Right atrium auricular region (tissue), 2 donors: Measurements from ENCODE around the gene CEPT1. TPM values are rescaled to one million over a fixed set of nuclear protein-coding genes. Genes with fewer than 3 reads are reported as not detected.

Source experiments
- DNase-seq: peaks from one replicate; pipeline ENCODE4 v3.0.0-alpha.2; 2019; ENCODE audit warnings: low spot score
- H3K27ac ChIP-seq, 2 donors: fragments of 200-600 bp; sonication (generic); 1 replicate in 1 of 2; 2 replicates in 1 of 2; pipeline ENCODE4 v1.5.1; 2016 to 2019
- H3K27me3 ChIP-seq, 2 donors: fragments of 200-600 bp; sonication (generic); one replicate each; pipeline versions ENCODE4 v1.5.1 to v1.6.0; 2017 to 2019
- H3K36me3 ChIP-seq: fragments of 200-600 bp; sonication (generic); one replicate; pipeline ENCODE4 v1.5.1; 2016
- H3K4me1 ChIP-seq, 2 donors: fragments of 200-600 bp; sonication (generic); one replicate each; pipeline versions ENCODE4 v1.5.1 to v1.6.0; 2017 to 2019
- H3K4me3 ChIP-seq, 2 donors: fragments of 200-600 bp; sonication (generic); 1 replicate in 1 of 2; 2 replicates in 1 of 2; pipeline ENCODE4 v1.5.1; 2017 to 2019; ENCODE audit warnings: mild to moderate bottlenecking in 1 of 2, moderate library complexity in 1 of 2
- H3K9me3 ChIP-seq, 2 donors: fragments of 200-600 bp; sonication (generic); one replicate each; pipeline ENCODE4 v1.5.1; 2019
- total RNA-seq, 2 donors: library from RNA; depleted of rRNA; stranded (reverse); fragments of >200 nt; gene quantifications; one replicate each; pipeline ENCODE4 v1.1.0, GENCODE V29; 2016
- TF ChIP-seq, protein P1 (sequence below), 2 donors: fragments of 200-600 bp; sonication (generic); IDR thresholded peaks; one replicate each; pipeline ENCODE4 v1.5.1; 2019; ENCODE audit warnings: antibody characterized with exemption in 2 of 2

Gene CEPT1
- total RNA-seq, 2 donors from 2014 or later = 11.6 to 14.0 TPM

DNA sequence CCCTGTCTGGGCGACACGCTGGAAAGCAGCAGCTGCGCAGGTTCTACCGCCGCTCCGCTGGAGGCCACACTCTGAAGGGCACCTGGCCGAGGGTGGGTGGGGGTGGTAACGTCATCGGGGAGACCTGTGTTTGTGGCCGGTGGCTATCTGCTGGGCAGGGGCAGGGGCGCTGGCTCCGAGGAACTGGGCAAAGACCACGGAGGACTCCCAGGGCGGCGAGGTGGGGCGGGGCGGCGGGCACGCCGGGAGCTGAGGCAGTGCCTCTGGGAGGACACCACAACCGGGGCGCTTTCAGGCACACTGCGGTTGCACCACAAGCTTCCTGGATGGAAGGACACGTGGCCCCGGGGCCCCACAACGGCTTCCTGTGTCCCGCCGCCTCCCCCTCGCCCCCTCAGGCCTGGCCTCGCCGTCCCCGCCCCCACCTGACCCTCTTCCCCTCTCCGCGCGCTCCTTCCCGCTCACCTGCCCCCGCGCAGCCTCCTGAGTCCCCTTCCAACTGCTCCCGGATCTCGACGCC is 63.7 kb downstream of the CEPT1 start:
- peak overlapping the region; percentile 40 to 64 for H3K4me3 ChIP-seq
- H3K4me1 ChIP-seq = peaks cover 0 to 13% of the 10 kb centered on the region in 2 donors
- TF ChIP-seq, protein P1, sequence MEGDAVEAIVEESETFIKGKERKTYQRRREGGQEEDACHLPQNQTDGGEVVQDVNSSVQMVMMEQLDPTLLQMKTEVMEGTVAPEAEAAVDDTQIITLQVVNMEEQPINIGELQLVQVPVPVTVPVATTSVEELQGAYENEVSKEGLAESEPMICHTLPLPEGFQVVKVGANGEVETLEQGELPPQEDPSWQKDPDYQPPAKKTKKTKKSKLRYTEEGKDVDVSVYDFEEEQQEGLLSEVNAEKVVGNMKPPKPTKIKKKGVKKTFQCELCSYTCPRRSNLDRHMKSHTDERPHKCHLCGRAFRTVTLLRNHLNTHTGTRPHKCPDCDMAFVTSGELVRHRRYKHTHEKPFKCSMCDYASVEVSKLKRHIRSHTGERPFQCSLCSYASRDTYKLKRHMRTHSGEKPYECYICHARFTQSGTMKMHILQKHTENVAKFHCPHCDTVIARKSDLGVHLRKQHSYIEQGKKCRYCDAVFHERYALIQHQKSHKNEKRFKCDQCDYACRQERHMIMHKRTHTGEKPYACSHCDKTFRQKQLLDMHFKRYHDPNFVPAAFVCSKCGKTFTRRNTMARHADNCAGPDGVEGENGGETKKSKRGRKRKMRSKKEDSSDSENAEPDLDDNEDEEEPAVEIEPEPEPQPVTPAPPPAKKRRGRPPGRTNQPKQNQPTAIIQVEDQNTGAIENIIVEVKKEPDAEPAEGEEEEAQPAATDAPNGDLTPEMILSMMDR (IDR thresholded peaks at IDR 0.05) = no peak

DNA sequence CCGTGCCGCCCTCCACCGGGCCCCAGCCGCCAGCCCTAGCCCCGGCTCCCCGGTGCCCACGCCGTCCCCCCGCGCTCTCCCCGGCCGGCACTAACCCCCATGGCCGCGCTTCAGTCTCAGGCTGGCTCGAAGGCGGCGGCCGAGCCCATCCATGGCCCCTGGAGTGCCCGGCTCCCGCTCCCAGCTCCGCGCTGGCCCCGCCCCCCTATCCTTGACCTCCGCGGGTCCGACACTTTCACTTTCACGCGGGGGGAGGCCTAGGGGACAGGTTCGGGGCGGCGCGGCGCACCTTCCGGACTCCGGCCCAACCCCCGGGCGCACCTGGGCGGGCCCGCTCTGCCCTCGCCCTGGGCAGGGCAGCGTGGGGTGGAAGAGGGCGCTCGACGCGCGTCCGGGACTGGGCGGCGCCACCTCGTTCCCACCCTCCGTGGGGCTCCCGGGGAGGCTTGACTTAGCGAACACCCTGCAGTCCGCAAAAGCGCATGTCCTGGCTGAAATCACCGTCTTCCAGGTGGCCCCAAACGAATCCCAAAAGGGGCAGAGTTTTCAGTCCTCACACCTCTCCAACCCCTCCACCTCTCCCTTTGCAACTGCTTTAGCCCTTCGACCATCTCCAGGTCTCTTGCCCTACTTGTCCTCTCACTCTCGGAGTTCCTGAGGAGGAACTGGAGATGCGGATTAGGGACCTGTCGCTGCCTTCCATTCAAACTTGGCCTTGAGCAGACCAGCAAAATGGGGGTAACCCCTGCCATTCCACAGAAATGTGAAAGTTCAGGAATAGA is 64.4 kb downstream of the CEPT1 start:
- Histone ChIP-seq H3K4me1 (peaks cover 0 to 13% of the 10 kb centered on the region in 2 donors), H3K36me3 (no peaks in the 10 kb centered on the region), H3K9me3 (no peaks in the 10 kb centered on the region), H3K27ac (peak overlapping the region; percentile 29 to 61), H3K27me3 (no peaks in the 10 kb centered on the region), H3K4me3 (peak overlapping the region; percentile 40 to 64)
- TF ChIP-seq, protein P1 (IDR thresholded peaks at IDR 0.05) = no peak
- DNase-seq = peak; percentile 59

More for the DNA sequence above, 63.7 kb downstream of the CEPT1 start:
- H3K36me3 ChIP-seq = no peaks in the 10 kb centered on the region
- H3K9me3 ChIP-seq = no peaks in the 10 kb centered on the region
- no peaks in the 10 kb centered on the region for H3K27me3 ChIP-seq
- peak; percentile 75 for DNase-seq
- H3K27ac ChIP-seq = peak overlapping the region; percentile 29 to 61

DNA sequence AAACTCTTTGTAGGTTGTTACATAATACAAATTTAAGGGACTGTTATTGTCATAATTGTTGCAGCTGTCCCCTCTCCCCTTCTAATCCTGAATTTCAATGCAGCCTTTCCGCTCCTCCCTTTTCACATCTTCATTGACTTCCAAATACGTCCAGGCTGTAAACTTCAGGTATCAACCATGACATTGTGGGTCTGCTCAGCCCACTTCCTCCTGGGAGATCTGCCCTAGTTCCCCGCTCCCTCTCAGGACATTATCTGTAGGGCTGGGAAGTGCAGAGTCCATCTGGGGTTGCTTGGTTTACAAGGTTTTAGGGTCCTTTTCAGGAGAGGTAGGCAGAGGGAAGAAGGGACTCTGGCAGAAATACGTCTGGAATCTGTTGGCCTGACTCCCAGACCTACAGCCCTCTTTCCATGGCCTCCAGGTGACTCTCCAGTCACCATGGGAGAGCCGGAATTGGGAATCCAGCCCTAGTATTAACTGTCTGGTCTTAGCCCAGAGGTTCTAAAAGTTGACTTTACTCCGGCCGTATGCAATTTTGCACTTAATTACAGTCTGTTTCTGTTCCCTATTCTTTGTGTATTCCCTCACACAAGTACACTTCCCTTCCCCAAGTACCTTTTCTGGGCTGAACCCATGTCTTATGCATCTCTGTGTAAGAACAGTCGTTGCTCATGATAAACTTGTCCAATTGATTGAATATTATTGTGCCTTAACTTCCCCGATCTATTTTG is 65.1 kb downstream of the CEPT1 start:
- Histone ChIP-seq H3K36me3 (no peaks in the 10 kb centered on the region), H3K9me3 (no peaks in the 10 kb centered on the region), H3K27ac (no peak overlapping the region), H3K27me3 (no peaks in the 10 kb centered on the region), H3K4me1 (peaks cover 0 to 13% of the 10 kb centered on the region in 2 donors), H3K4me3 (no peak overlapping the region)
- TF ChIP-seq, protein P1 (IDR thresholded peaks at IDR 0.05) = no peak
- DNase-seq = peak; percentile 30

DNA sequence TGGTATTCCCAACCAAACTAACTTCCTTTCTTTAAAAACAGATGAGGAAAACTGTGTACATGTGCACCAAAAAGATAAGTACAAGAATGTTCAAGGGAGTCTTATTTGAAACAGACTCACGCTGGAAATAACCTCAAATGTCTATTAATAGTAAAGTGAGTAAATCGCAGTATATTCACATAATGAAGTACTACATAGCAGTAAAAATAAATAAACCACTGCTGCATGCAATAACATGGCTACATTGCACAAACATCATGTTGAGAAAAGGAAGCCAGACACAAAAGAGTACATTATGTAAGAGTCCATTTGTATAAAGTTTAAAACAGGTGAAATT is 65.7 kb downstream of the CEPT1 start:
- Histone ChIP-seq H3K36me3 (no peaks in the 10 kb centered on the region), H3K4me1 (peaks cover 0 to 13% of the 10 kb centered on the region in 2 donors), H3K9me3 (no peaks in the 10 kb centered on the region), H3K27me3 (no peaks in the 10 kb centered on the region), H3K4me3 (no peak overlapping the region), H3K27ac (no peak overlapping the region)
- DNase-seq = no peak
- TF ChIP-seq, protein P1 (IDR thresholded peaks at IDR 0.05) = no peak

DNA sequence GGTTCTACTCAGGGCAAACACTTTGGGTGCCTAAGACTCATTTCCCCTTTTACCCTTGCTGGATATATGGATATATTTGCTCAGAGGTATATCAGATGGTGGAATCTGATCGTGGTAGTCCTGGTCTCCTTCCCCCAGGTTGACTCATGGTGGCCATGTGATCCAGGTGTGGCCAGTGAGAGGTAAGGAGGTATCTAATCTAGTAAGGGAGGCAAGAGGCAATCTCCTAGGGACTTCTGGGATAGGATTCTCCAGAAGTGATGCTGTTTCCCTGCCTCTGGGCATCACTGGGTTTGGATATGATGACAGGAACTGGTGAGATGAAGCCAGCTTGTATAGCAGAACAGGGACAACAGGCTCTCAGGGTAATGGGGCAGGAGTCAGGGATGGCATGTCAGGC is 68.9 kb downstream of the CEPT1 start:
- no peaks in the 10 kb centered on the region for H3K36me3 ChIP-seq
- H3K27me3 ChIP-seq = no peaks in the 10 kb centered on the region

More for the DNA sequence above, 68.9 kb downstream of the CEPT1 start:
- Histone ChIP-seq H3K27ac (no peak overlapping the region), H3K9me3 (no peaks in the 10 kb centered on the region), H3K4me3 (no peak overlapping the region), H3K4me1 (peaks cover 0 to 7% of the 10 kb centered on the region in 2 donors)
- DNase-seq = peak; percentile 30
- TF ChIP-seq, protein P1 (IDR thresholded peaks at IDR 0.05) = no peak
